GM13977 (cell line): ENCODE results near the gene CARNS1.

ENCODE experiments used
- DNase-seq: peaks from one replicate; pipeline ENCODE4 v3.0.0; 2012; ENCODE audit warnings: low spot score
- in situ Hi-C: fragments of 300-500 bp; cut with MboI; formaldehyde crosslinking; loops from one replicate; pipeline ENCODE4 v1.12.0; 2022; ENCODE audit warnings: low sequenced_read_pairs, low pct_unique_long_range_greater_than_20kb, mixed read lengths, inconsistent platforms; ENCODE audit not compliant: unreplicated experiment
- TF ChIP-seq, protein P1 (sequence below): IDR thresholded peaks from 2 replicates; pipeline ENCODE4 v1.5.1; 2012; ENCODE audit warnings: mild to moderate bottlenecking, control low read depth; ENCODE audit not compliant: insufficient read depth; ENCODE audit errors: extremely low read depth, missing control alignments

The CARNS1 gene

GRCh38 chr11:67439321-67440228 lies 24.1 kb downstream of the CARNS1 start:
- TF ChIP-seq, protein P1, sequence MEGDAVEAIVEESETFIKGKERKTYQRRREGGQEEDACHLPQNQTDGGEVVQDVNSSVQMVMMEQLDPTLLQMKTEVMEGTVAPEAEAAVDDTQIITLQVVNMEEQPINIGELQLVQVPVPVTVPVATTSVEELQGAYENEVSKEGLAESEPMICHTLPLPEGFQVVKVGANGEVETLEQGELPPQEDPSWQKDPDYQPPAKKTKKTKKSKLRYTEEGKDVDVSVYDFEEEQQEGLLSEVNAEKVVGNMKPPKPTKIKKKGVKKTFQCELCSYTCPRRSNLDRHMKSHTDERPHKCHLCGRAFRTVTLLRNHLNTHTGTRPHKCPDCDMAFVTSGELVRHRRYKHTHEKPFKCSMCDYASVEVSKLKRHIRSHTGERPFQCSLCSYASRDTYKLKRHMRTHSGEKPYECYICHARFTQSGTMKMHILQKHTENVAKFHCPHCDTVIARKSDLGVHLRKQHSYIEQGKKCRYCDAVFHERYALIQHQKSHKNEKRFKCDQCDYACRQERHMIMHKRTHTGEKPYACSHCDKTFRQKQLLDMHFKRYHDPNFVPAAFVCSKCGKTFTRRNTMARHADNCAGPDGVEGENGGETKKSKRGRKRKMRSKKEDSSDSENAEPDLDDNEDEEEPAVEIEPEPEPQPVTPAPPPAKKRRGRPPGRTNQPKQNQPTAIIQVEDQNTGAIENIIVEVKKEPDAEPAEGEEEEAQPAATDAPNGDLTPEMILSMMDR, result peak; percentile 49
- in situ Hi-C loops, result no loop called here

GRCh38 chr11:67440229-67441097 lies 25.0 kb downstream of the CARNS1 start:
- in situ Hi-C loops, result no loop called here
- no peak for DNase-seq
- TF ChIP-seq, protein P1, result no peak

More at GRCh38 chr11:67439321-67440228, 24.1 kb downstream of the CARNS1 start:
- no peak for DNase-seq

DNA sequence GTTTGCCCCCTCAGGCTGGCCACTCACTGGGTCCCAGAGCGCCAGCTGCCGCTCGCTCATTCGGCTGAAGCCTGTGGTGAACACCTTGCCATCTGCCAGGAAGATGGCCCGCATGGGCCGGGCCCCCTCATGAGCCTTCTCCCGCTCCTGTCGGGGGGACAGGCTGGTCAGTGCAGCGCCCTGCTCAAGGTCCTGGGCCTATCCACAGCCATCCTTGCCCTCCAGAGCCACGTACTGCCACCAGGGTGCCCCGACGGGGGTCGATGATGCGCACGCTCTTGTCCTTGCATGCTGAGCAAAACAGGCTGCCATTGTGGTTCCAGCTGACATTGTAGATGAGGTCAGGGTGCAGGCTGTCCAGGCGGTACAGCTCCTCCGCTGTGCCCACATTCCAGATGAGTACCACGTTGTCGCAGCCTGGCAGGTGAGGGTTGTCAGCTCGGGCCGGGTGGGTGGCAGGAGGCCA lies 25.7 kb downstream of the CARNS1 start:
- TF ChIP-seq, protein P1, result no peak
- in situ Hi-C loops, result no loop called here
- DNase-seq, result no peak

DNA sequence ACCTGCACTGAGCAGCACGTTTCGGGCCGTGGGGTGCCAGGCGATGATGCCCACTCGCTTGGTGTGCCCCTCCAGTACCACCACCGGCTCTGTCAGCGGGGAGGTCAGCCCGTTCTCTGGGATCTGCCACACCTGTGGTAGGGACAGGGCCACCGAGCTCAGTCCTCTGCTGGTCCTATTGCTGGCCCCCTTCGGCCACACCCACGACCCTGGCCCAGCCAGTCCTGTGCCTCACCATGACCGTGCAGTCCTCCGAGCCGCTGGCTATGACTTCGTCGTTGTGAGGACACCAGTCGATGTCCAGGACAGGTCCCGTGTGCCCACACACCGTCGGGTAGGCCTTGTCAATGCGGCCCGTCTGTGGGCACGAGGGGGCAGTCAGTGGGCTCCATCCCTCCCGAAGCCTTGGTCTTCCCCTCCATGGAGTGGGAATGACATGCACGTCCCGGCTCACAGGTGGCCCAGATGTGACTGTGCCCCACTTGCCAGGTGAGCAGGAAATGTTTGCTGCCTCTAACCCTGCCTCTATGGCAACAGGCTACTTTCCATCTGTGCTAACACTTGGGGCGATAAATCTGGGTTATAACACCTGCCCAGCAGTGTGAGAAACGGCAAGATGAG lies 26.4 kb downstream of the CARNS1 start:
- no peak for DNase-seq
- TF ChIP-seq, protein P1, result no peak
- in situ Hi-C loops, result no loop called here

GRCh38 chr11:67442504-67443404 lies 27.3 kb downstream of the CARNS1 start:
- DNase-seq, result no peak
- in situ Hi-C loops, result no loop called here
- TF ChIP-seq, protein P1, result no peak
